HFF-Myc (cell line): ENCODE measurements around the gene ZNHIT6.
A peak's percentile ranks its signal among the peaks of the same experiment; 100 is the strongest.

Experiments used
- DNase-seq: peaks from one replicate; pipeline ENCODE4 v3.0.0-alpha.2; 2011; ENCODE audit warnings: low read depth; ENCODE audit errors: extremely low read depth
- H3K4me3 ChIP-seq: replicated peaks from 2 replicates; pipeline ENCODE4 v1.5.1; 2011; ENCODE audit warnings: low read depth, mild to moderate bottlenecking, control low read depth, low read length
- TF ChIP-seq, protein P1 (sequence below): IDR thresholded peaks from 2 replicates; pipeline ENCODE4 v1.5.1; 2012; ENCODE audit warnings: mild to moderate bottlenecking, low read depth, low read length, control low read depth; ENCODE audit errors: missing control alignments

The ZNHIT6 gene

DNA sequence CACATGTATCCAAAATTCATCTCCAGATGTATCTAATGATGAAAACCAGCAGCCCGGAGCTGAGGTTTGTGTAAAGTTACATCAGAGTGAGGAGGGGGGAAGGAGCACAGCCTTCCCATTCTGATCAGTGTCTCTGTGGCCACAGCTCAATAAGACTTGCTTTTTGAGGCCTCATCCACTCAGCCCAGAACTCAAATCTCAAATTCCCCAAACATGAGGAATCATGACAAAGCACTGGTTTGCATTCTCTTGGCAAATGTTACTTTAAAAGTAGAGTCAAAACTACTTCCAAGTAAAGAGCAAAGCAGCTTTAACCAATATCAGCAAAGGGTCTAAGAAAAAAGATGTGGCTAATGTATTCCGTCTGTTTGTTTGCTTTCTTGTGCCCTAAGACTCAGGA is 96.8 kb downstream of the ZNHIT6 start:
- DNase-seq = peak; percentile 81
- 0 out of 2 replicates have a peak overlapping the region, but pooled peaks have one; percentile 12 for H3K4me3 ChIP-seq
- TF ChIP-seq, protein P1, sequence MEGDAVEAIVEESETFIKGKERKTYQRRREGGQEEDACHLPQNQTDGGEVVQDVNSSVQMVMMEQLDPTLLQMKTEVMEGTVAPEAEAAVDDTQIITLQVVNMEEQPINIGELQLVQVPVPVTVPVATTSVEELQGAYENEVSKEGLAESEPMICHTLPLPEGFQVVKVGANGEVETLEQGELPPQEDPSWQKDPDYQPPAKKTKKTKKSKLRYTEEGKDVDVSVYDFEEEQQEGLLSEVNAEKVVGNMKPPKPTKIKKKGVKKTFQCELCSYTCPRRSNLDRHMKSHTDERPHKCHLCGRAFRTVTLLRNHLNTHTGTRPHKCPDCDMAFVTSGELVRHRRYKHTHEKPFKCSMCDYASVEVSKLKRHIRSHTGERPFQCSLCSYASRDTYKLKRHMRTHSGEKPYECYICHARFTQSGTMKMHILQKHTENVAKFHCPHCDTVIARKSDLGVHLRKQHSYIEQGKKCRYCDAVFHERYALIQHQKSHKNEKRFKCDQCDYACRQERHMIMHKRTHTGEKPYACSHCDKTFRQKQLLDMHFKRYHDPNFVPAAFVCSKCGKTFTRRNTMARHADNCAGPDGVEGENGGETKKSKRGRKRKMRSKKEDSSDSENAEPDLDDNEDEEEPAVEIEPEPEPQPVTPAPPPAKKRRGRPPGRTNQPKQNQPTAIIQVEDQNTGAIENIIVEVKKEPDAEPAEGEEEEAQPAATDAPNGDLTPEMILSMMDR = no peak

DNA sequence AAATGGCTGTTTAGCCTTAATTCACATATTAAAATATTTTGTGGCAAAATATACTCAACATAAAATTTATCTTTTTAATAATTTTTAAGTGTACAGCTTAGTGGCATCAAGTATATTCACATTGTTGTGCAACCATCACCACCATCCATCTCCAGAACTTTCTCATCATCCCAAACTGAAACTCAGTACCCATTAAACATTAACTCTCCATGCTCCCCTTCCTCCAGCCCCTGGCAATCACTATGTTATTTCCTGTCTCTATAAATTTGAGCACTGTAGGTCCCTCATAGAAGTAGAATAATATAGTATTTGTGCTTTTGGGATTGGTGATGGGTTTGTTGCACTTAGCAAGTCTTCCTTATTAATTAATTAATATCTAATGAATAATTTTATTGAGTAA is 98.3 kb downstream of the ZNHIT6 start:
- TF ChIP-seq, protein P1 = no peak
- no peak overlapping the region for H3K4me3 ChIP-seq
- DNase-seq = no peak

DNA sequence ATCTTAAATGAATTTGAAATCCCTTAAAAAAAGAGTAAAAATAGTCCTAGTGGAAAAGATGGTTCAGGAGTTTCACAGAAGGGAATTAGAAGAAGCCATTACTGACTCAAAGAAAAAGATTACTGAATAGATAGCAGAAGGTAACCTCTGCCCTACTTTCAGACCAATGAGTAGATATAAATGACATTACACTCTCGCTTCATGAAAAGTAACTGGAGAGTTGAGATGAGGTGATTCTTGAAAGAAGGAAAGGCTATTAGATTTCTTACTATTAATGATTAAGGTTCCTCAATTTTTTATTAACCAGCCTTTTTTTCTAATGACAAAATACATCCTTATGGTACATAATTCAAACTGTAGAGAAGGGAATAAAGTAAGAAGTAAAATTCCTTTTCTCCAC is 99.4 kb downstream of the ZNHIT6 start:
- TF ChIP-seq, protein P1 = no peak
- no peak for DNase-seq
- no peak overlapping the region for H3K4me3 ChIP-seq

DNA sequence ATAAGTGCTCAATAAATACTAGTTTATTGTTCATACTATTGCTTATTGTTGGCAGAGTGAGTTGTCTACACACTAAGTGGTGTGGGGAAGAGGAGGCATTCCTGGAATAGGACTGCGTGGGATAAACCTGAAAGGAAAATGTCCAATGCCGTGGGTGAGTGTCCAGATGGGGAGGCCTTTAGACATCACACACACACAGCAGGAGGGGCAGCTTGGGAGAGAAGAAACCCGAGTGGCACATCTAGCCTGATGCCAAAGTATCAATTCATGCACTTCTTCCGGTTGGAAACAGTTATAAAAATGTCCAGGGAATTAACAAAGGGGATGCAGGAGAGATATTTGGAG is 100.3 kb downstream of the ZNHIT6 start:
- H3K4me3 ChIP-seq = no peak overlapping the region
- TF ChIP-seq, protein P1 = no peak
- no peak for DNase-seq

DNA sequence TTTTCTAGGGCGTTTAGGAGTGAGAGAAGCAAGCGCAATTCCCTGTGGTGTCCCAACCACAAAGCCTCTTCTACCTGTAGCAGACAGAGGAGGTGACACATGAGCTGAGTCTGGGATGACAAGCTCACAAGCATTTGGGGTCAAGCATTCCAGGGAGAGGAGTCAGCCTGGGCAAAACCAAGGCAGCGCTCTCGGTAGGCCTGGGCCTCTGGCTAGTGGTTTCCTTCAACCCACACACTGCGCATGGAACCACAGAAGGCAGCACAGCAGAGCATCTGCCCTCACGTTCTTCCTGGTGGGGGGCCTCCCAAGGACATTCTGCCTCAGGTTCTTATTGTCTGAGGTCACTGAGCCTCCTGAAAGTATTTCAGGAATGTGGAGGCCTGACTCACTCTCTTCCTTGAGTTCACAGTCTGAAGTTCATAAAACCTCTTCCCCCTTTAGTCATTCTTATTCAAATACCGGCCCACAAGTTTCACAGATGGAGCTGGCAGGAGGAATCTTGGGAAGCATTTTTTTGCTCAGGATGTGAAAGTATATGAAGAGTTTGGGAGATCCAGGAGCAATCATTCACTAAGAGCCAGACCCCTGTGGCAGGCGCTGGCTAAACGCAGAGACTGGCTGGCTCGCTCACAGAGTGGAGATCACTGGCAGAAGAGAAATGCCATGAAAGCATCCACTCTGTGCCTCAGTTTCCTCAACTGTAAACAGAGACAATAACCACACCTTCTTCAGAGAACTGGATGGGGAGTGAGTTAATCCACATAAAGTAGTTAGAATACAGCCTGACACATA is 100.9 kb downstream of the ZNHIT6 start:
- TF ChIP-seq, protein P1 = no peak
- no peak overlapping the region for H3K4me3 ChIP-seq
- DNase-seq = peak; percentile 99

DNA sequence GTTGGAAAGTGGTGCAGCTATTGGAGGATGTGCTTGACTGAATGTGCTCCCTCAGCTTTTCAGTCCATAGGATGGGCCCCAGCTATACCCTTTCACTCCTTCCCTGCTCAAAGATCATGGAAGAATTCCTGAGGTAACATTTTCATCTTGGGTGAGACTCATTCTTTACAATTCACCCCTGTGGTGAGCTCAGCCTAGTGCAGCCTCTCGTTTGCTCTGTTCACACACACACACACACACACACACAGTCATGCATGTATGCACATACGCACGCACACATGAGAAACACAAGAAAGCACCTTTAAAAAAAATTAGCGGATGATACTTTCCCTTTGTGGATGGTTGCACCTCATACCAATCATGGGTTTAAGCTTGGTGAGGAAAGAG is 101.8 kb downstream of the ZNHIT6 start:
- TF ChIP-seq, protein P1 = no peak
- no peak for DNase-seq
- H3K4me3 ChIP-seq = no peak overlapping the region
